SIG-M5 treated with dmso at 0.1 percent for 504 hours (cell line): ENCODE data around the gene EFCAB5.
"Not testable (repeated sequence)": the region's sequence is repeated elsewhere in the genome, so short reads cannot be mapped to it uniquely, and the experiment has no call there.

ENCODE experiments used
- DNase-seq: peaks from one replicate; lab custom pipeline; 2025; ENCODE audit not compliant: unreplicated experiment; lab: John Stamatoyannopoulos, UW

Gene EFCAB5

DNA sequence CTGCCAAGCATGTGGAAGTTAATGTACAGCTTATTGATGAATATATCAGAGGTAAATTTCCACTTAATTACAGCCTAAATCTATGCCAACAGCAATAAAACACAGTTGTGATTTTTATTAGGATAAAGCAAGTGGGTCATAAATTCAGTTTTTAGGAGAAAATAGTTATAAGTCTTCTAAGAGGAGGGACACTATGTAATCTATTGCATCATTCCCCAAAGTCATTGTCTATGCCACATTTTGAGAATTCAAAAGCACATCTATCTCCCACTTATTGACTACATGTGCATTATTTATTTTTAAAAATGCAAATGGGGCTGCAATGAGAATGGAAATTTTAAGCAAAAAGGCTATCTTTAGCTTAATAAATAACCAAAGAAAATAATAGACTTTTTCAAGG lies 151.5 kb downstream of the EFCAB5 start:
- DNase-seq: no peak

GRCh38 chr17:30093463-30094147 lies 152.2 kb downstream of the EFCAB5 start:
- peak; percentile 69 for DNase-seq

GRCh38 chr17:30095507-30096244 lies 154.2 kb downstream of the EFCAB5 start:
- peak; percentile 75 for DNase-seq

GRCh38 chr17:30101686-30102390 lies 160.4 kb downstream of the EFCAB5 start:
- no peak for DNase-seq

- peak; percentile 87 for DNase-seq
Measured at GRCh38 chr17:30103921-30104320, 162.5 kb downstream of the EFCAB5 start.

DNA sequence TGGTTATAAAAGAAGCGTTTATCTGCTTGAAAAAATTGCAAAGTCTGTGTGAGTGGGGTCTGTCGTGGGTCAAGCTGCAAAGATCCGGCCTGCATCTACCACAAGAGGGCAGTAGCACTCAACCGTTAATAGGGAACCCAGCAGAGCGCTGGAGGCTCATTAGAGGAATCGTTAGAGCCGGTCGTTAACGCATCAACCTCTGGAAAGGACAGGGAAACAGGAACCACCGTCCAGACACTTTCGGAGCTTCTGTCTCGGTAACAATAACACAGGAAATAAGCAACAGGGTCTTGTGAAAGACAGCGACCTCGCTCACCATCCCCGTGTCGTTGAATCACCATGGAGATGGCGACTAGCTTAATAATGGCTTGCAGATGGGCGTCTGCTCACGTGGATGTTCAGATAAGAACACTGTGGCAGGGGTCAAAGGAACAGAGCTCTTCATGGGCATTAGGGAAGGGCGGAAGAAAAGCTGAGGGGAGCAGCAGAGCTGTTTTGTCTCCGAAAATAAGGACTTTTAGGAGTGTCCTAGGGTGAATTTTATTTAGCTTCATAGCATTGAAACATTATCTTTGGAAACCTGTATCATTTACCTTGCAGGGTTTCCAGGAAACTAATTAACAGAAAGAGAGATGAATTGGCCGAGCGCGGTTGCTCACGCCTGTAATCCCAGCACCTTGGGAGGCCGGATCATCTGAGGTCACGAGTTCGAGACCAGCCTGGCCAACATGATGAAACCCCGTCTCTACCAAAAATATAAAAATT lies 163.3 kb downstream of the EFCAB5 start:
- DNase-seq: peak; percentile 100

DNA sequence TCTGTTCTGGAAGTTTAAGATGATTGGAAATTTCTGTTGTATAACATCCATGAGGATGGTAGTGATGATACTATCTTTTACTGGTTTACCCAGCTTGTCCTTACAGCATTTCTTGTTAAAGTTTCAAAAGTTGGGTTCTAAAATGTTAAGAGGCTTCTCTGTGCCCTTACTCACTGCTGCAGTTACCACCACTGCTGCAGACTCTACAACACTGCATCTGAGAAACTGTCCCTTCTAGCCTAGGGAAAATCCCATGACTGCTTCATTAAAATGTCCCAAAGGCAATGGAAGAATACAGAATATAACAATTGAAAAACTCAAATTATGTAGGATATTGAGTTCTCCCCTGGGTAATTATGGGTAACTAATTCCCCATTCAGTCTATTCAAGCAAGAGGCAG lies 171.4 kb downstream of the EFCAB5 start:
- no peak for DNase-seq

GRCh38 chr17:30113213-30113612 lies 171.8 kb downstream of the EFCAB5 start:
- no peak for DNase-seq

GRCh38 chr17:30116345-30116660 lies 174.9 kb downstream of the EFCAB5 start:
- no peak for DNase-seq

- peak; percentile 93 for DNase-seq
Measured at GRCh38 chr17:30116661-30117551, 175.5 kb downstream of the EFCAB5 start, which contains the start of gene NSRP1. TSS of gene NSRP1 (plus strand) at chr17:30116816. CDS start at chr17:30116844, 28 bp downstream.

- no peak for DNase-seq
Measured at GRCh38 chr17:30117675-30118081, 176.2 kb downstream of the EFCAB5 start.

- DNase-seq: not testable (repeated sequence)
Measured at GRCh38 chr17:30118635-30119034, 177.2 kb downstream of the EFCAB5 start.

GRCh38 chr17:30124273-30124796 lies 182.9 kb downstream of the EFCAB5 start:
- DNase-seq: no peak

- no peak for DNase-seq
Measured at GRCh38 chr17:30130121-30130520, 188.7 kb downstream of the EFCAB5 start.

- no peak for DNase-seq
Measured at GRCh38 chr17:30132615-30133014, 191.2 kb downstream of the EFCAB5 start.

DNA sequence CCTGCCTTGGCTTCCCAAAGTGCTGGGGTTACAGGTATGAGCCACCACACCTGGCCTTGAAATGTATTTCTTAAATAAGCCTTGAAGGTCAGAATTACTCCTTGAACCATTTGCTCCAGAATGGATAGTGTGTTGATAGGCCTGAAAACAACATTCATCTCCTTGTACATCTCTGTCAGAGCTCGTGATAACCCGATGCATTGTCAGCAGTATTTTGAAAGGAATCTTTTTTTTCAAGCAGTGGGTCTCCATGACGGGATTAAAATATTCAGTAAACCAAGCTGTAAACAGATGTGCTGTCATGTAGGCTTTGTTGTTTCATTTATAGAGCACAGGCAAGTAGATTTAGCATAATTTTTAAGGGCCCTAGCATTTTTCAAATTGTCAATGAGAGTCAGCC lies 191.8 kb downstream of the EFCAB5 start:
- DNase-seq: no peak

DNA sequence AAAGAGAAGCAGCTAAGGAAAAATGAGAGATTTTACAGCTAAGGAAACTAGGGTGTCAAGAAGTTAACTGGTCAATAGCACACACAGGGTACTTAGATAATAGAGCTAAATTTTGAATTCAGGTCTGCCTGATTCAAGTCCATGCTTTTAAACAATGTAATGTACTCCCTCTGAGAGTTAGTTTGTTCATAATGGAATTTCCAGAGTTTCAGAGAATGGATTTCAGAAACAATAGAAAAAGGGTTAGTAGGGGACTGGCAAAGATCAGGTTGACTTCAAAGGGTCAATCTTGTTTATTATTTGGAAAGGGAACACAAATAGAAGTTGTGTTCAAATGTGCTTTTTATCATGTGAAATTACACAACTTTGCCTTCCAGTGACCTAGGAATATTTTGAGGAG lies 193.1 kb downstream of the EFCAB5 start:
- no peak for DNase-seq

GRCh38 chr17:30137158-30137557 lies 195.7 kb downstream of the EFCAB5 start:
- no peak for DNase-seq

DNA sequence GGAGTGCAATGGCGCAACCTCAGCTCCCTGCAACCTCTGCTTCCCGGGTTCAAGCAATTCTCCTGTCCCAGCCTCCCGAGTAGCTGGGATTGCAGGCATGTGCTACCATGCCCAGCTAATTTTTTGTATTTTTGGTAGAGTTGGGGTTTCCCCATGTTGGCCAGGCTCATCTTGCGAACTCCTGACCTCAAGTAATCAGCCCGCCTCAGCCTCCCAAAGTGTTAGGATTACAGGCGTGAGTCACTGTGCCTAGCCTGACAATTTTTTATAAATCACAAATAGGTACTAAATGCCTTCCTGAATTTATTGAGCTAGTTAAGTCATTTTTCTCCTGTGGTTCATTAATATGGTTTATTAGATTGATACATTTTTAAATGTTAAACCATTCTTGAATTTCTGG lies 206.4 kb downstream of the EFCAB5 start:
- DNase-seq: not testable (repeated sequence)

DNA sequence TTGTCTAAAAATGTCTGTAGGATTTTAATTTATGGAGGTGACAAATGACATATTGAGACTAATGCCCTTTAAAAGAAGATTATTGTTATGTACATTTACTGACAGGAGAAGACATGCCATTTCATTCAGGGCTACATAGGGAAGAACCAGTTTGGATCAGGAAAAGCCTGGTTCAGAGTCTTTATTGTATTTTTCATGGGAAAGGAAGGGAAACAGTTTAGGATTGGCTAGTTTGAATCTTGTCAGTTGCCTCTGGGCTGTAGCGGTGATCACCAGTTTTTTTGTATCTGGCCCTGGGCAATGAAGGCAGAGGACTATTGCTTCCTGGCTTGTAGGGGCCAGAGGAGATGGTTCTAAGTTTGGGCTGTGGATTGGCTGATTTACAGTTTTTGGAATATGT lies 206.9 kb downstream of the EFCAB5 start:
- no peak for DNase-seq
